Prostate gland (tissue), 2 donors: Measurements from ENCODE around the gene UBR4. TPM values are rescaled to one million over a fixed set of nuclear protein-coding genes. Genes with fewer than 3 reads are reported as not detected.

Source experiments
- DNase-seq: peaks from one replicate; pipeline ENCODE4 v3.0.0-alpha.2; 2019; ENCODE audit warnings: low spot score
- H3K27ac ChIP-seq, 2 donors: fragments of 200-600 bp; sonication (generic); 2 replicates each; pipeline ENCODE4 v1.5.1; 2017 to 2019
- H3K27me3 ChIP-seq: fragments of 200-600 bp; sonication (generic); replicated peaks from 2 replicates; pipeline ENCODE4 v1.5.1; 2019; ENCODE audit not compliant: insufficient read depth
- H3K36me3 ChIP-seq, 2 donors: fragments of 200-600 bp; sonication (generic); 1 replicate in 1 of 2; 2 replicates in 1 of 2; pipeline versions ENCODE4 v1.5.1 to v1.8.1; 2017 to 2019
- H3K4me1 ChIP-seq: fragments of 200-600 bp; sonication (generic); replicated peaks from 2 replicates; pipeline ENCODE4 v1.5.1; 2019
- H3K4me3 ChIP-seq, 2 donors: fragments of 200-600 bp; sonication (generic); 2 replicates each; pipeline ENCODE4 v1.5.1; 2017 to 2019
- H3K9me3 ChIP-seq: fragments of 200-600 bp; sonication (generic); 2 replicates; pipeline ENCODE4 v1.5.1; 2017
- CTCF ChIP-seq, 4 experiments: fragments of 200-600 bp in 2 of 4; fragments of 450-650 bp in 2 of 4; sonication (generic) in 2 of 4; IDR thresholded peaks; 1 replicate in 3 of 4; 2 replicates in 1 of 4; pipeline ENCODE4 v1.5.1; 2016 to 2019; ENCODE audit warnings: antibody characterized with exemption in 4 of 4, mild to moderate bottlenecking in 2 of 4, moderate library complexity in 2 of 4
- POLR2A ChIP-seq: fragments of 450-650 bp; IDR thresholded peaks from one replicate; pipeline ENCODE4 v1.6.1; 2016; ENCODE audit warnings: antibody characterized with exemption, mild to moderate bottlenecking
- POLR2AphosphoS5 ChIP-seq: sonication (generic); formaldehyde crosslinking; IDR thresholded peaks from one replicate; pipeline ENCODE4 v1.6.1; 2017; ENCODE audit warnings: antibody characterized with exemption
- WGBS: methylation state at CpG from one replicate; pipeline ENCODE4 v1.1.5; 2018; 5-methylcytosine and 5-hydroxymethylcytosine counted together
- intact Hi-C: fragments of 100-400 bp; cut with DNase I; formaldehyde crosslinking; loops from one replicate; pipeline ENCODE4 v1.14.2; 2022
- total RNA-seq, 2 donors: library from RNA; depleted of rRNA; stranded (reverse); fragments of >200 nt; gene quantifications; one replicate each; pipeline ENCODE4 v1.1.0, GENCODE V29; 2016

UBR4 gene
- total RNA-seq, 2 donors from 2014 or later = 93.5 to 311 TPM

GRCh38 chr1:19229229-19229628, 19.2 kb upstream of the UBR4 start:
- H3K36me3 ChIP-seq = no peaks in the 10 kb centered on the region
- WGBS = 79% methylated on average over 3 of the region's 3 CpGs
- no peak for DNase-seq

DNA sequence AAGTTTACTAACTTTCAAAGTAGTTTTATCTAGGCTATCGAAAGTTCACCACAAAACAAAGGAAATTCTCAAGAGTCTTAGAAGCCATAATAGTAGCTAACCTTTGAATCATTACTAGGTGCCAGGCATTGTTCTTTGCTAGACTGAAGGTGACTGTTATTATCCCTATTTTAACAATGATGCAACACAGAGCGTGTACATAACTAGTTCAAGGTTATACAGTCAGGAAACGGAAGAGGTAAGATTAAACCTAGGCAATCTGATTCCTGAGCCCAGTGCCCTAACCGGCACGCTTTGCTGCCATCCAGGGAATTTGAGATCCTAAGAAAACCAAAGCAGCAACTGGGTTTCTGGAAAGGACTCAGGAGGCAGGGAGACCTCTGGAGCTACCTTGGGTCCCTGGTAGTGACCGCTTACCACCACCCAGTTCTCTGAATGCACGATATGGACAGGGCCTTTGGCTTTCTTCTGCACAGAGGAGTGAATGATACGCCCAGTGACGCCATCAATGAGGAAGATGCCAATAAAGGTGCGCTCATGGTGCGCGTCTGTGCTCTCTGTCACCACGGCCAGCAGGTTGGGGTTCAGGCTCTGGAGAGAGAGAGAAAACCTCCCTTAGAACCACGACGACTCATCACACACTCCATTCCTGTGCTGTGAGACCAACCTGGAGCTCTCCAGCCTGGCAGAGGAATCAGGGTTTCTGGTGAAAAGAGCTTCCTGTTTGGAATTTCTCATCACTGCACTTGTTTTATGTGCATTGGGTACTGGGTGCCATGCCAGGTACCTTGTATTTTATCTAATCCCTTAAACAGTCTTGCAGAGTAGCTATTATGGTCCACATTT, 13.1 kb upstream of the UBR4 start:
- no peak overlapping the region for H3K4me3 ChIP-seq
- DNase-seq = no peak
- no peaks in the 10 kb centered on the region for H3K4me1 ChIP-seq
- no peak for TF ChIP-seq POLR2AphosphoS5
- TF ChIP-seq CTCF (IDR thresholded peaks at IDR 0.05) = no peak
- no peak for TF ChIP-seq POLR2A
- WGBS = 90% methylated on average over 15 of the region's 15 CpGs
- peaks cover 0 to 3% of the 10 kb centered on the region in 2 donors for H3K36me3 ChIP-seq
- H3K27ac ChIP-seq = no peak overlapping the region
- intact Hi-C loops = no loop called here
- H3K27me3 ChIP-seq = no peaks in the 10 kb centered on the region
- no peaks in the 10 kb centered on the region for H3K9me3 ChIP-seq

More at GRCh38 chr1:19229229-19229628, 19.2 kb upstream of the UBR4 start:
- Histone ChIP-seq H3K27ac (no peak overlapping the region), H3K4me3 (no peak overlapping the region), H3K27me3 (no peaks in the 10 kb centered on the region), H3K9me3 (no peaks in the 10 kb centered on the region), H3K4me1 (peaks cover 7% of the 10 kb centered on the region)
- intact Hi-C loops = no loop called here
- TF ChIP-seq POLR2AphosphoS5 (no peak), CTCF (IDR thresholded peaks at IDR 0.05) (no peak), POLR2A (no peak)

DNA sequence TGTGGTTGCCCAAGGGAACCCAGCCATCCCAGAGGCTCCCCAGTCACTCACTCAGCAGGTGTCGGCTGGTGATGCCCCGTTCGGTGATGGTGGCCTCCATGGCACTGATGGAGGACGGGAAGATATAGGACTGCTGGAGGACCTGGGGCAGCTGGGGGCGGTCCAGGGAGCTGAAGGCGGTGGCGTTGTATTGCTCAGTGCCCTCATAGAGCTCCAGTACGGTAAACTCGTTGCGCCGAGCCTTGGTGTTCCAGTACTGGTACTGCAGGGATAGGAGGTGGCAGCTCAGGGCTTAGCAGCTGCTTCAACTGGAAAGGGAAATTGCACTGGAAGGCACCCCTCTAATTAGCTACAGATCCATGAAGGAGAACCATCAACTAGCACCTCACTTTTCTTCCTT, 12.5 kb upstream of the UBR4 start:
- Histone ChIP-seq H3K4me3 (no peak overlapping the region), H3K4me1 (no peaks in the 10 kb centered on the region), H3K27me3 (no peaks in the 10 kb centered on the region), H3K9me3 (no peaks in the 10 kb centered on the region), H3K36me3 (peaks cover 0 to 3% of the 10 kb centered on the region in 2 donors), H3K27ac (no peak overlapping the region)
- TF ChIP-seq POLR2A (no peak), POLR2AphosphoS5 (no peak), CTCF (IDR thresholded peaks at IDR 0.05) (no peak)
- 91% methylated on average over 11 of the region's 11 CpGs for WGBS
- intact Hi-C loops = no loop called here
- no peak for DNase-seq

GRCh38 chr1:19220991-19221390, 10.9 kb upstream of the UBR4 start:
- Histone ChIP-seq H3K4me3 (no peak overlapping the region), H3K36me3 (peaks cover 0 to 3% of the 10 kb centered on the region in 2 donors), H3K27me3 (no peaks in the 10 kb centered on the region), H3K27ac (no peak overlapping the region), H3K9me3 (no peaks in the 10 kb centered on the region), H3K4me1 (no peaks in the 10 kb centered on the region)
- intact Hi-C loops = no loop called here
- DNase-seq = no peak
- 69% methylated on average over 7 of the region's 7 CpGs for WGBS
- TF ChIP-seq CTCF (IDR thresholded peaks at IDR 0.05) (no peak), POLR2AphosphoS5 (no peak), POLR2A (no peak)
